GM18511 (cell line): Measurements from ENCODE around the gene SDCCAG8.
"Not testable (repeated sequence)": the region's sequence is repeated elsewhere in the genome, so short reads cannot be mapped to it uniquely, and the experiment has no call there.

Experiments
- ATAC-seq: cut with Tn5 transposase; IDR thresholded peaks from one replicate; pipeline ENCODE4 v1.9.1; 2021; ENCODE audit warnings: mild to moderate bottlenecking, moderate library complexity; ENCODE audit not compliant: unreplicated experiment

Gene SDCCAG8

DNA sequence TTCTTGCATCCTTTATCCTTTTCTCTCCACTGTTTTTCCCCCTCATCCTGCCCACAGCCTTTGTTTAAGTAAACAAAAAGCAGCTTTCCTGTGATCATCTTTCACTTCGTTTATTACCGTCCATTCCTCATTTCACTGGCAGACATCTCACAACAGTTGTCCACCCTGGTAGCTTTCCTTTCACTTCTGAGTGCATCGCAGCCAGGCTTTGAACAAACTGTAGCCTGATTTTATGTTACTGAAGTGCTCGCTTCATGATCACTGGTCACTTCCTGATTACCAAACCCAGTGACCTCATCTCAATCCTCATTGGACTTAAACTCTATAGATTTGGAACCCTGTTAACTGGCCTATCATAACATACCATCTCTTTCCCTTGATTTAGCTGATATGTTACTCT, 67.7 kb downstream of the SDCCAG8 start:
- no peak for ATAC-seq

- ATAC-seq = peak; percentile 61
Observed at GRCh38 chr1:243325305-243325890, 69.6 kb downstream of the SDCCAG8 start.

- no peak for ATAC-seq
Observed at GRCh38 chr1:243332440-243332839, 76.6 kb downstream of the SDCCAG8 start.

- no peak for ATAC-seq
Observed at GRCh38 chr1:243335292-243335691, 79.5 kb downstream of the SDCCAG8 start.

GRCh38 chr1:243336163-243336562, 80.3 kb downstream of the SDCCAG8 start:
- ATAC-seq = no peak

GRCh38 chr1:243338848-243339247, 83.0 kb downstream of the SDCCAG8 start:
- ATAC-seq = not testable (repeated sequence)

DNA sequence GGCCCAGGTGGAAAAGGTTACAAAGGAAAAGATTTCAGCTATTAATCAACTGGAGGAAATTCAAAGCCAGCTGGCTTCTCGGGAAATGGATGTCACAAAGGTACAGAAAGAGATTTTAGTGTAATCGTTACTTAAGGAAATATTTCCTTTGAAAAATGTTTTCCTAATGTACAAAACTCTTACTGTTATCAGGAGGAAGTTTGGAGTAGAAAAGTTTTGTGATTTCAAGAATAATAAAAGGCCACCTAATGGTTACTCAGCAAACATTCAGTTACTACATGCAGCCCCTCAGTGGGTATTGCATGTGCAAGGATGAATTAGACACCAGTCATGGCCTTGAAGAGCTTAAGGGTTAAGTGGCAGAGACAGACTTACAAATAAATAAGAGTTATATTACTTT, 85.2 kb downstream of the SDCCAG8 start:
- no peak for ATAC-seq

DNA sequence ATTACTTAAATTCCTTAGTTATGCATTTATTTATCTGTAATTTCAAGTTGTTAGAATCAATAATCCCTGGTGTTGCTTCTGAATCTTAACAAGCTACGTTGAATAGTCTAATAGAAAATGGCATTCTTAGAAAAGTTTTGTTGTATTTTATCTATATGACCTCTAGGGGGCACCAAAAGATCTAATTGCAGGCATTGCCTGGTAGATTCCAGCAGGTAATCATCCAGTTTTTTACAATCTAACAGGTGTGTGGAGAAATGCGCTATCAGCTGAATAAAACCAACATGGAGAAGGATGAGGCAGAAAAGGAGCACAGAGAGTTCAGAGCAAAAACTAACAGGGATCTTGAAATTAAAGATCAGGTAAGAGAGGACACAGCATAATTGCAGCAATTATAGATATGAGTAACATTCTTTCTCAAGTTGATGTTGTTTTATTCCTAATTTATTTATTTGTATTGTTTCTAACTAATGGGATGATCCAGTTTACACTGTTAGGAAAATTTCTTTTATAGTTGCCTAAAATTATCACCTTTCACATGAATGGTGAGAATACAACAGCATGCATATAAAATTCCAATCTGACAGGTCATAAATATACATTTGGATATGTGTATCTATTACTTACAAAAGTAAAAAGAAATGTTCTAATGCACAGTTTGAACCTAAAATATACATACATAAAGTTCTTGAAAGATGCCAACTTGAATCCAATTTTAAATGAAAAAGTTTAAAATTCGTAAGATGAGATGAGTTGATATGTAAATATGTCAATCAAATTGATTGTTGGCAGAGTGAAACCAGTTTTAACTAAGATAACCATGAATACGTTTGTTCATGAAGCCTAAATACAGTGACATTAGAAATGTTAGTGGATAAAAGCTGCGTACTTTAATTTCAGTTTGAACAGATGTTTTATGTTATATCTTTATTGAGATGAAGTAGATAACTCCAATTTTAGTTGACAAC, 88.4 kb downstream of the SDCCAG8 start:
- no peak for ATAC-seq

- ATAC-seq = peak; percentile 67
Observed at GRCh38 chr1:243345205-243345604, 89.4 kb downstream of the SDCCAG8 start.

DNA sequence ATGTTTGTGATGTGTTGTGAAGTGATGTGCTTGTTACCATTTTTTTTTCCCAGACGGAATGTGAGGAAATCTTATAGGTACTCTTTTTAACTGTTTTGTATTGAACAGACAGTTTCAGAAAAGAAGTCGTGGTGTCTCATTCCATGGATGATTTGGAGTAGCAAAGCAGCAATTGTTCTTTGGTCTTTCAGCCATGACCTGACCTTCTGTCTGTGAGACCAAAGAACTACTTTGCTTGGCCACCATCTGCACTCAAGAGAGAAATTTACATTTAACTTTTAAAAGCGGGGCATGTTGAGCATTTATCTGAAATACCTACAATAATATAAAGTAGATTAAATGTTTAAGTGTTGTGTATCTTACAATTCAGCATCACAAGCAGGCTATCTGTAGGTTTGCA, 90.2 kb downstream of the SDCCAG8 start:
- ATAC-seq = no peak

- no peak for ATAC-seq
Observed at GRCh38 chr1:243346468-243346867, 90.6 kb downstream of the SDCCAG8 start.

- ATAC-seq = no peak
Observed at GRCh38 chr1:243348331-243348730, 92.5 kb downstream of the SDCCAG8 start.

GRCh38 chr1:243349128-243349527, 93.3 kb downstream of the SDCCAG8 start:
- no peak for ATAC-seq

GRCh38 chr1:243351337-243351736, 95.5 kb downstream of the SDCCAG8 start:
- ATAC-seq = no peak

- peak; percentile 81 for ATAC-seq
Observed at GRCh38 chr1:243354511-243355153, 98.8 kb downstream of the SDCCAG8 start.

DNA sequence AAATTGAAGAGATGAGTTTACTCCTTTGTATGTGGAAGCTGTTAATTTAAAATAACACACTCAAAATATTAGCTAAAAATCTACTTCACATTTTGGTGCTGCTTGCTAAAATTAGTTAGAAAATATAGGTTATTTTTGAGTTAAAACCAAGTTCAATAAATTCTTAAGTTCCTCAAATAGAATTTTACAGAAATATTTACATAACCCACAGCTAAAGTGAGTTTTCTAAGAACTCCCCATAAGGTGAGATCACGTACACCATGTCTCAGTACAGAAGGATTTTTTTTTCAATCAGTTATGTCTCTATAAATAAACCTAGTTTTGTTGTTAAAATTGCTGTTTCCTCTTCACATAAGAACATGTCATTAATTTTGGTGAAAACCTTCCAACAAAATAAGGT, 108.0 kb downstream of the SDCCAG8 start:
- no peak for ATAC-seq

DNA sequence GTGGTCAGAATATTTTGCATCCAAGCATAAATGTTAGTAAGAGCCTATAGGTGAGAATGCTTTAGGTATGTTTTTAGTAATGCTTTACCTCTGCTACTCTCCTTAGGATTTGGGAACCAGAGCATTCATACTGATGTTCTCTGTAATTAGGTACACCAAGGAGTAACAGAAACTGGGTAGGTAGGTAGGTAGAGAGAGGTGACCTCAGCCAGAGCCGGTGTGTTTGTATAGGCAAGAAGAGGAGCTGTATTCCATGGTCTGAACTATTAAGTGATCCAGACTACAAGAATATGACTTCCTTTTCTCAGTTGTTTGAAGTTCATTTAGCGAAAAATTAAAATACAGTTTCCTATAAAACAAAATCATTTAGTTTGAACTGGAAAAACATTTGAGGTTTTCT, 108.5 kb downstream of the SDCCAG8 start:
- no peak for ATAC-seq

DNA sequence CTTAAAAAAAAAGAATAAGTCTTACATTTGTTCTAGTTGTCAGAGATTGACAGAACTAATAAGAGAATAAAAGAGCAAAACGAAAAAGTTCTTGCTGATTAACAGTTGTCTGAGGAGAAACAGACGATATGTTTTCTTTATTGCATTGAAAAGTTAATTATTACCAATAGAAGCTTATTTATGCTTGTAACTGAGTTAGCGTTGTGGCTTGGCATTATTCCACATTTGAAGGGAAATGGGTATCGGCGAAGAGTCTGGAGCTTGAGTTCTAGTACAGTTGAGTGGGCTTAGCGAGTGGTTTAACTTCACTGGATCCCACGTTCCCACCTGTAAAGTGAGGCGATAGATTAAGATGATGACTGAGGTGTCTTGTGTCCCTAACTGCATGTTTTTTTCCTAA, 109.0 kb downstream of the SDCCAG8 start:
- ATAC-seq = no peak

DNA sequence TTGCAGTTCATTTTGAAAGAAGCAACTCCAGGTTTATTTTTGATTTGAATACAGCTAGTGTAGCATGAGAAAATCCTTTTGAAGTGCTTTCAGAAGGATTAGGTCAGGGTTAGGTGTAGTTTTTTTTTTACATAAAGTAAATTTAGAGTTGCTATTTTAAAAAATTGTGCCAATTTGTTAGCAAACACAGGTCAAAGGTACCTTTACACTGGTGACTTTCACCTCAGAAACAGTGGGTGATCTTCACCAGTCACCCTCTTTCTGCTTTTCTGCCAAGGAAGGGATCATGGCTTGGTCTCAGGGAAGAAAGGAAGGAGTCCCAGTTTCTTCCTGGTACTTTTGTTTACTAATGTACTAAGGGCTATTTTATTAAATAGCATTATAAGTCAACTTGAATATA, 111.5 kb downstream of the SDCCAG8 start:
- ATAC-seq = no peak

DNA sequence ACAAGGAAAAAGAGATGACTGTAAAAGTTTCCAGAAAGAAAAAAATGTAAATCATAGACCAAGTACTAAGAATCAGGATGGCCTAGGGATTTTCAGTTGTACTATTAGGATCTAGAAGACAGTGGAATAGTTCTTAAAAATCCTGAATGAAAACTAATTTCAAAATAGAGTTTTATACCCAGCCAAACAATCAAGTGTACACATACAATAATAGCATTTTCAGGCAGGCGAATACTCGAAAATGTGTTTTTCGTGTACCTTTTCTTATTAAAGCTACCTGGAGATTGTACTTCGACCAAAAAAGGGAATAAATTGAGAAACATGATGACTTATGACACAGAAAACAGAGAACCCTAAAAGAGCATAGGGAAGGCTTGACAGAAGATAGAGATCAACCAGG, 118.6 kb downstream of the SDCCAG8 start:
- ATAC-seq = no peak

DNA sequence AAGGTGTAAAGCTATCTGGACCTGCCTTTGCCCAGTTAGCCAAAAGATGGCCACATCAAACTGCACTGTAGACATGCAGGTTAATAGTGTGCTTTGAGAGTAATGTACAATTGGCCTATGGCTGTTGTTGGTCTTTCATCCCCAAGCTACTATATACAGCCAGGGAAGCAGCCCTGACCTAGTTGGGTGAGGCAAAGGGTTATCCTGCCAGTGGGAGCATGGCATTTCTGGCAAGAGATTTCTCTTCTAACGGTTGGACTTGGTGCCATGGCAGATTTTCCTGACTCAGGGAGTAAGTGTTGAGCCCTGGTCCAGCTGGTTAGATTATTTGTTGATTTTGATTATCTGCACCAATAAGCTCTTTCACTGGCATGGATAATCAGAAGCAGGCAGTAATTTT, 119.8 kb downstream of the SDCCAG8 start:
- no peak for ATAC-seq

- no peak for ATAC-seq
Observed at GRCh38 chr1:243378669-243379068, 122.8 kb downstream of the SDCCAG8 start.
